T1000 (cell line): ENCODE measurements around the gene TPM1.

Experiments used
- DNase-seq: peaks from one replicate; lab custom pipeline; 2025; ENCODE audit warnings: mixed read lengths; lab: John Stamatoyannopoulos, UW

TPM1 gene

DNA sequence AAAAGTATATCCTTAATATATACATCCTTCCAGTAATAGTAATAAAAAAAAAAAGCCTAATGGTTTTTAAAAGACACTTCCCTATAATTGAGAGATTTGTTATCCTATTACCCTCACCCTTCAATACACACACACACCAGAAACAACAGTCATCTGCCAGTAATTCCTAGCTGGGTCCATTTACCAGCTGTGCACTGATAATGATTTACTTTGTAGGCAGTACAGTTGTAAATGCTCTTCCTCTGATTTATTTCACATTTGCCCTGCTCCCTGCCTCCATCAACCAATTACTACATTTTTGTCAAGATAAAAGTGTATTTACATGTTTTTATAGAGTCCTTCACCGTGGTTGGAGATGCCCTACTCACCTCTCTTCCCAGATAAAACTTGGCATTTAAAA lies 12.4 kb downstream of the TPM1 start:
- no peak for DNase-seq

DNA sequence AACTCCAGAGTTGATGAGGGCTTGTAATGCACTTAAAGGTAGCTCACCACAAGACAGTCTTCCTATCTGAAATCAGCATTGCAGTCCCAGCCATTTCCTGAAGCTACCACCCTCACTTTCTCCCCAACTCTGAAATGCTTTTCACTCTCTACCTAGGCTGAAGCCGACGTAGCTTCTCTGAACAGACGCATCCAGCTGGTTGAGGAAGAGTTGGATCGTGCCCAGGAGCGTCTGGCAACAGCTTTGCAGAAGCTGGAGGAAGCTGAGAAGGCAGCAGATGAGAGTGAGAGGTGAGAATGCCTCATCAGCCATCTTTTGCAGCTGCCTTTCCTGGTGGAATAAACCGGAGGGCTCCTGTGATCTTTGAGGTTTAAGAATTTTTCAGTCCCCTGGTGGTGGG lies 14.3 kb downstream of the TPM1 start:
- no peak for DNase-seq

DNA sequence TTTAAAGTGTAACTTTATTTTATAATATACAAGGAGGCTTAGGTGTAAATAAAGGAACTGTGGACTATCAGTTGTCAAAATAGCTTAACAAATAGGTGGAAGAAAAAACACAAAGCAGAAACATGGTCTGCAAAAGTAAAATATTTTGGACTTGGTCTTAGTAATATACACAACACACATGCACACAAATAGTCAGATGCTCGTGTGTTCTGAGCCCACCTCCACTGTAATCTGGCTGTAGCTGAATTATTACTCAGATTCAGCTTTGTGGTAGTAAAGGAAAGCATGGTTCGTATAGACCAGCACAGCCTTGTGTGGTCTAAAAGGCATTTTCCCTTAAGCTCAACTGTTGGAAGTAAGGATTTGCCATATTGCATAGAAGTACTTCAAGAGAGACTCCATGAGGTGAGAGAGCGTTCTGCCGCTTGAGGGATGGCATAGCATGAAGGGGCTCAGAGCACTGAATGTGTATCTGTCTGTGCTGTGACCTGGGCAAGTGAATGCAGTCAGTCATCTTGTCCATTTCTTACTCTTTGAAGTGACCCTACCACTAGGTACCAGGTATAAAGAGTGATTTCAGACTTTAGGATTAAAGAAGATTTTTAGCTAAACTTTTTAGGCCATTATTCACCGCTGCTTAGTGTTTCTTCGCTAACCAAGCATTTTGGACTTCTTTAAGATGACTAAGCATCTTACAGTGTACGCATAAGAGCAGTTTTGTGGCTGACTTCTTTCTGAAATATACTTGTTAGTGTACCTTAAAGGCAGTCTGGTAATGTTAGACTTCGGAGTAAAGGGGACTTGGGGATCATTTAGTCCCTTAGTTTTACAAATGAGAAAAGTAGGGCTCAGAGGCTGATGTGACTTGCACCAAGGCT lies 15.2 kb downstream of the TPM1 start:
- no peak for DNase-seq

DNA sequence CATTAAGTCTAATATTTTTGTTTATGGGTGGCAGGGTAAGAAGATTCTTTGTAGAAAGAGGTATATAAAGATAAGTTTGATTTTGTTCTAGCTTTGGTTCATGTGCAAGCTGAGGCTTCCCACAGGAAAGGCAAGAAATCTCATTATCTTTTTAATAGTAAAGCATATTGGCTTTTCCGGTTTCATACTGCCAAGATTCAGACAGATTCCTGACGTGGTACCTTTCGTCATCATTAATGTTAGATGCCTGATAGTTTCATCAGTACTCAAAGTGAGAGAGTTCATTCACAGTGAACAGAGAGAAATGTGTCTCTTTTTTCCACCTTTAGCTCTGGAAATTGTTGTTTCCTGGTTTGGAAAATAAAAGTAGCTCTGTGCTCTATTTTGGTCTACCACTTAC lies 16.5 kb downstream of the TPM1 start:
- DNase-seq: no peak

DNA sequence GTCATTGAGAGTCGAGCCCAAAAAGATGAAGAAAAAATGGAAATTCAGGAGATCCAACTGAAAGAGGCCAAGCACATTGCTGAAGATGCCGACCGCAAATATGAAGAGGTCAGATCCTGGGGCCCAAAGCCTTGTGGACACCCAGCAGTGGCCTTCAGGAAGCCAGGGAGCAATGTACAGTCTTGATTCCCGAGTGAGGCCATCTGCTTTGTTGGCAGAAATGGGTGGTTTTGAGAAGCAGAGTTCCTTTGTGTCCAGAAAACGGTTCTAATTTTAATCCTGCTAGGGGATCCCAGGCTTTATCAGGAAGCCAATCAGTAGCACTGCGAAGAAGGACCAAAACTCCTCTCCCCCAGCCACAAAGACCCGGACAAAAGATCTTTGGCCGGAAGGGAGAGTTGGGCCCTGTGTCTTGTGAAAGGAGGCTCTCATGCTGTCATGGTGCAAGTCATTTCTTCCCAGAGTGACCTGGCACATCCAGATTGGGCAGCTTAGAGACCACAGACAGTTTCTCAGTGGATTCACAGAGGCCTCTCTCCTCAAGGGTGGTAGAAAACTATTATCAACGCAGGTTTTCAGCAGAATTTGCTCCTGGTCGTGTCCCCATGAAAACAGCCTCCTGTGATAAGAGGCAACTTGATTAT lies 17.1 kb downstream of the TPM1 start:
- DNase-seq: no peak

DNA sequence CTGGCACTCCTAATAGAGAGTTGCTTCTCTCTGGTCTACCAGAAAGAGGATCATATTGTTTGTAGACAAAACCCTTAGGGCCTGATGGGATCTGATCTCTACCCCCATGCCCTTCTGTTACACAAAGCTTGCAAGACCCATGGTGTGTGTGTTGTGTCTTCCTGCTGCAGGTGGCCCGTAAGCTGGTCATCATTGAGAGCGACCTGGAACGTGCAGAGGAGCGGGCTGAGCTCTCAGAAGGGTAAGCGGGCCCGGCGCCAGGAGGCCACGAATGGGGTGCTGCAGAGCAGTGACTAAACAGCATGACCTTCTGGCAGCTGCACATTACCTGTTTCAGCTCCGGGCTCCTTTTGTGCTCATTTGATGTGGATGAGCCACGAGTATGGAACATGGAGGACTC lies 18.2 kb downstream of the TPM1 start:
- no peak for DNase-seq

DNA sequence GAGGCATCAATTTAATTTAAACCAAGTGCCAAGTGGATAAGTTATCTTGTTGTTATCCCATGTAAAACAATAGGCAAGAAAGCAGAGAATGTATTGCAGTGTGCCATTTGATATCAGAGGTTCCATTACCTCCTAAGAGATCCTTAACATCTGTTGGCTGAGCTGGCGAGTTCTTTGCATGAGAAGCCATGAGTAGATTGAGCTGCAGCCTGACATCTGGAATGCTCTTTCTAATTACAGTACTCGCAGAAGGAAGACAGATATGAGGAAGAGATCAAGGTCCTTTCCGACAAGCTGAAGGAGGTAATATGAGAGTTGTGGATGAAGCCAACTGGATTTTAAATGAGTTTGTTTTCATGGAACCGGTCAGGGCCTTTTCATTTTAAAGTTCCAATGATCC lies 19.4 kb downstream of the TPM1 start:
- DNase-seq: no peak

DNA sequence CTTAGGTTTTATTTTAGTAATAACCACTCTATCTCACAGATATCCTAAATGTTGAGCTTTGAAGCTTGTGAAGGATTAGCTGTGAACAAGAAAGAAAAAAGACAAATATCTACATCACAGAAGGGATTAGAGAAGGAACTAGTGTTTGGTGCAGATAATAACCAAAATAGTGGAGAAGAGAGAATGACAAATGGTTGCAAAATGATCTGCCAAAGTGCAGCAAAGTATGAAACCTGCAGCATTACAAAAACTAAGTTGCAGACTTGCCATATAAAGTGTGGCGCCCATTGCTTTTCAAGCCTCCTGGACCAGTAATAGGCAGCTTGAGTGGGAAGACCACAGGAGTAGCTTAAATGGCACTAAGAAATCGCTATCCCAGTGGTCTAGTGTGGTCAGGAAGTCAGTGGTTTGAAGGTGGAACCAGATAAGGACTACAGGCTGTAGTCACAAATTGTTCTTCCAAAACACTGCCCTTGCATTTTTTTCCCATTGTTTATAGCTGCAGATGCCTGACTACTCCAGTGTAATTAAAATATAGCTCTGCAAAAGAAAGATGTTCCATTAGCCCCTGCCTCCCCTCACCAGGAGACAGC lies 20.7 kb downstream of the TPM1 start:
- DNase-seq: no peak

DNA sequence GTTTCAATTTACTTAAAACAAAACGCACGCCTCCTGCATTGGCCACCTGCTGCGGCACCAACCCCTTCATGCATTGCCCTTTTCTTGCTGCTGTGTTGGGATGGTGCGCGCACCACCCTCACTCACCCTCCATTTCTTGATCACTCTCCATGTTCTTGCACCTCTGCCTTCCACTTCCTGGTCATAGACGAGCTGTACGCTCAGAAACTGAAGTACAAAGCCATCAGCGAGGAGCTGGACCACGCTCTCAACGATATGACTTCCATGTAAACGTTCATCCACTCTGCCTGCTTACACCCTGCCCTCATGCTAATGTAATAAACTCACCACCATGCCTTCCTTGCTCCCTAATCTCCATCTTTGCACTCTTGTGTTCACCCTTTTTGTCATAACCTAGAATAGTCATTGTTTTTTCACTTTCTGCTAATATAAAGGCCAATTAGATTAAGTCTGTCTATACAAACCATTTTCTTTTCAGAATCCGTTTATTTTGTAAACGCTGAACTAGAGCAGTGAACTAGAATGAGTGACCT lies 21.4 kb downstream of the TPM1 start:
- no peak for DNase-seq

DNA sequence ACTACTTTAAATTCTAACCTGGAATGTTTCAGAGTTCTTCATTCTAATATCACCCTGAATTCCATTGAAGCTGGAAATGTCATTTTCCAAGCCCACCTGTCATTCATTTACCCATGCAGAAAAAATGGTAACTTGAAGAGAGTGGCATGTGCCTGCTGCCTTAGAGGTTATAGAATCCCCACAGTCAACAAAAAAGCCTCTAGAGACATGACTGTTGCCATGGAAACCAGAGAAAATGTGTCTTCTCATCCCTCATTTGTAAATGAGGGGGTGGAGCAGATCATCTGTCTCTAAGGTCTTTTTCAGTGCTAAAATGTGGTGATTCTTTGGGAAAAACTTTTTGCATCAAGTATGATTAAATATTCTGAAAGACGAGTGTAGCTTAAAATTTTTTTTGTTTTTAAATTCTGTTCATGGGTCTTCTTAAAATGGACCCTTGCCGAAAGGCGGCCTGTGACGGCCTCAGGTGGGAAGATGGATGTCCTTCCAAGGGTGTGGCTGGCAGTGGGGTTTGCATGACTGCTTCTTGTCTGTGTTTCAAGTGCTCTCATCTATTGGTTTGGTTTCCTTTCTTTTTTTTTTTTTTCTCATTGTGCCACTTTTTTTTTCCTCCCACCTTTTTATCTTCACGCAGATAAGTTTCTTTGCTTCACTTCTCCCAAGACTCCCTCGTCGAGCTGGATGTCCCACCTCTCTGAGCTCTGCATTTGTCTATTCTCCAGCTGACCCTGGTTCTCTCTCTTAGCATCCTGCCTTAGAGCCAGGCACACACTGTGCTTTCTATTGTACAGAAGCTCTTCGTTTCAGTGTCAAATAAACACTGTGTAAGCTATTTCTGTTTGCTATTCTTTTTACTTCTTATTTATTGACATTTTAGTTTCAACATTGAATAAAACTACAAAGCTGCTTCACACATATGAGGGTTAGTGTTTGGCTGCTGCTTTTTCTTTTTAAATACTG lies 23.0 kb downstream of the TPM1 start:
- no peak for DNase-seq

DNA sequence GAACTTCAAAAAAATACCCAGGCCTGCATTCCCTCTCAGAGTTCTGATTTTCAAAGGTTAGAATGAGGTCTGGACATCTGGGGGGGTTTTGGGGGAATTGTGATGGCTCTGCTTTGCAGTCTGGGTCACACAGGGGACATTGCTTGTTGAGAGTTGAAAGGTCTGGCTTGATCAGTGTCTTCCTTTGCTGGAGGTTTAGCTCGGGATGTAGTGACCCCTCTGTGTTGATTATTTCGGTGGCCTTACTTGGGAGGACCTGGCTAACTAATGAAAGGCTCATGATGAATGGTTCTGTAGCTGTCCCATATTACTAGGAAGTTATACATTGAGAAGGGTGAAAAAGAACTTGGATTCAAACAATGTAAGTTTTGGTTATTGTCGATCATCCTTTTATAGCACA lies 23.7 kb downstream of the TPM1 start:
- no peak for DNase-seq

DNA sequence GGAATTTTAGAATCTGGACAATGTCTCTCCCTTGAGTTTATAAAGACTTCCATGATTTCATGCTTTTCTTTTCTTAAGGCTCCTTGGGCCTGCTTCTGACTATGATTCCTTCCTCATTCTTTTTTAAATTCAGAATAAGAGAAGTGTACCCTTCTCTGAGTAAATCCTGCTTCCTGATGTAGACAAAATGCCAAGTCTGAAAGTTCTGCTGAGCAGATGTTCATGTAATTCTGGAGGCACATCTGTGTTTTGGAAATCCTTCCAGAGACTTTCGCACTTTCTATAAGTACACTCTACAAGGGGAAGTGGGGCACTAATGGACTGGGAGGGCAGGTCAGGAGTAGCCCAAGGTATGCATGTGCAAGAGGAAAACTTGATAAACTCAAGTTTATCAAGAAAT lies 24.8 kb downstream of the TPM1 start:
- no peak for DNase-seq

DNA sequence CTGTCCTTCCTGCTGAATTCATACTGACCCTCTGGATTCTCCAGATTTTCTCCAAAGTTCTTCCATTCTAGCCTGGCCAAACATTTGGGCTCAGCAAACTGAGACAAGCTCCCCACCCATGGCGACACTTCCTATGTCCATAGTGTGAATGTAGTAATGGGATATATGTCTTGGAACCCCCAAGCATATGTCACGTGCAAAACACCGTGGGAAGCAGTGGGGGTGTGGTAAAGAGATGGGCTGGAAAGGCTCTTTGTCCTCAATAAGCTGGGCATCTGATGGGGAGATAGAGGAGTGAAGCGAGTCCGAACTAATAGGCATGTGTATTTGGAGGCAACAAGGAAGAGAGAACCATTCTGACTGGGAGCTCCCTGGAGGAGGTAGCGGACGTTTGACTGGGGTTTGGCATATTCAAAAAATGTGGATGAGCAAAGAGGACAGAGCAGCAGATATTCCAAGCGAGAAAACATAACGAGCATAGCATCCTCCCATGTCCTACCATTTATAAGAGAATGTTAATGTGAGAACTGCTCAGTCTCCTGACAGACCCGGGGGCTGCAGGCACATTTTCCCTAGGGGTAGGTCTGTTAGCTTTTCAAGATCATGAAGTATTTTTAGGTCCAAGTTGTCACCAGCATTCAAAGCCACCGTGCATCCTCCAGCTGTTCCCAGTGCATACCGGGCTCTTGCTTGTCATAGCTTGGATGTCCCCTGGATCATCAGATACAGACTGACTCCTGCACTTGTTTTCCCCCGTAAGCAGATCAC lies 25.6 kb downstream of the TPM1 start:
- no peak for DNase-seq

DNA sequence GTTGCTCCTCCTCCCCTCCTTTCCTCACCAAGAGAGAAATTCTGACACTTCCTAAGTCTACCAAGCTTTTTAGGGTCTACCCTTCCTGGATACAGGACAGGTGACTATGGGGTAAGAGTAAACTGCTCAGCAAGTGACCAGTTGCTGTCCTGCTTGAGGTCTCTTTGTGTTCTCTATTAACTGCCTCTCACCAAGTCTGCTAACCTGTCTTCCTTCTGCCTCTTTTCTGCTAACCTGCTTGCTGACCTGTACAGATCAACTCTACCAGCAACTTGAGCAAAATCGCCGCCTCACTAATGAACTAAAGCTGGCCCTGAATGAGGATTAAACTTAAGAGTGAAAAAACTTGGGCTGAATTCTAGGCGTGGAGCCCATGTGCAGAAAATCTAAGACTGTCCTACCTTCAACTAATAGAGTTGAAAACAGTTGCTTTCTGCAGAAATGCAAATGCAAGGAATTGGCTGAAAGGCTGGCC lies 27.1 kb downstream of the TPM1 start:
- DNase-seq: no peak

DNA sequence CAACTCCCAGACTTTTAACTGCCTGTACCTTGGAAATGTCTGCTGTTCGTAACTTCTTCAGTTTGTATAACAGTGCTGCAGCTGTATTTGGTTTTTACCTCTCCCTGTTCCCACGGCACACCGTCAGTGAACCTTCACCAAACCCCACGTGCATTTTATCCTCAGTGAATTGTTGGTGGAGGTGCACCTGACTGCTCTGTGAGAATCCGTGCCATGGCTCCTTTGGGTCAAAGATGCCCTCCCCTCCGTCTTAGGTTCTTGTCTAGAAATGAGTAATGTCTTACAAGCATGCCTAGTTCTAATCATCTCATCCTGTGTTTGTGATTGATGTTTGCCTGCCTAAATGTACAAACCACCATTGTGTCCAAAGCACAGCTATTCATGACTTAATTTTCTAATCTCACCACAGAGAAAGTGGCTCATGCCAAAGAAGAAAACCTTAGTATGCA lies 28.2 kb downstream of the TPM1 start:
- no peak for DNase-seq

DNA sequence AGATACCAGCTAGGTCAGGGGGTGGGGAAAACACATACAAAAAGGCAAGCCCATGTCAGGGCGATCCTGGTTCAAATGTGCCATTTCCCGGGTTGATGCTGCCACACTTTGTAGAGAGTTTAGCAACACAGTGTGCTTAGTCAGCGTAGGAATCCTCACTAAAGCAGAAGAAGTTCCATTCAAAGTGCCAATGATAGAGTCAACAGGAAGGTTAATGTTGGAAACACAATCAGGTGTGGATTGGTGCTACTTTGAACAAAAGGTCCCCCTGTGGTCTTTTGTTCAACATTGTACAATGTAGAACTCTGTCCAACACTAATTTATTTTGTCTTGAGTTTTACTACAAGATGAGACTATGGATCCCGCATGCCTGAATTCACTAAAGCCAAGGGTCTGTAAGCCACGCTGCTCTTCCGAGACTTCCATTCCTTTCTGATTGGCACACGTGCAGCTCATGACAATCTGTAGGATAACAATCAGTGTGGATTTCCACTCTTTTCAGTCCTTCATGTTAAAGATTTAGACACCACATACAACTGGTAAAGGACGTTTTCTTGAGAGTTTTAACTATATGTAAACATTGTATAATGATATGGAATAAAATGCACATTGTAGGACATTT lies 28.9 kb downstream of the TPM1 start:
- DNase-seq: no peak

DNA sequence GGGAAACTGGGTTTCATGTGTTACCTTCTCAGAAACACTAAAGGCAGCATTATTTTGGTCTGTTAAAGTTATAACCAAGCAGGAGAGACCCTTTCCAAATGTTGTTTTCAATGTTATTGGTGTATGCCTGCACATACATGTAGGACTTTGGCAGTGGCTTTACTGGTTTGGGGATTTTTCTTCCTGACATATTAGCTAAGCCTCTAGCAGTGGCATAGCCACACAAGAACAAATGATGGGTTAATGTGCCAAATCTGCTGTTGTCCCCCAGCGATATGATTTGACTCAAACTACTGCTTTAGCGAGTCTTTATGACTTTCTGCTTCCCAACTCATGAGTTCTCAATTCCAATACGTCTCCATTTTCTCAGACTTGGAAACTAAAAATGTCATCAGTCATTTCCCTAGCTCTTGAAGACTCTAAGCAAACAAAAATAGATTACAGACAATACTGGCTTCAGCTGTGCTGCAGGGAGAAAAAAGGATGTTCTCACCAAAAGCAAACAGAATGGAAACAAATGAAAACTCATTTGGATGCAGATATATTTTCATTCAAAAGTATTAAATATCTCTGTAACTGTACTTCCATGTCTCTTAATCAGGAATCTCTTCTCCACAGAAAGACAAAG lies 29.6 kb downstream of the TPM1 start:
- no peak for DNase-seq

DNA sequence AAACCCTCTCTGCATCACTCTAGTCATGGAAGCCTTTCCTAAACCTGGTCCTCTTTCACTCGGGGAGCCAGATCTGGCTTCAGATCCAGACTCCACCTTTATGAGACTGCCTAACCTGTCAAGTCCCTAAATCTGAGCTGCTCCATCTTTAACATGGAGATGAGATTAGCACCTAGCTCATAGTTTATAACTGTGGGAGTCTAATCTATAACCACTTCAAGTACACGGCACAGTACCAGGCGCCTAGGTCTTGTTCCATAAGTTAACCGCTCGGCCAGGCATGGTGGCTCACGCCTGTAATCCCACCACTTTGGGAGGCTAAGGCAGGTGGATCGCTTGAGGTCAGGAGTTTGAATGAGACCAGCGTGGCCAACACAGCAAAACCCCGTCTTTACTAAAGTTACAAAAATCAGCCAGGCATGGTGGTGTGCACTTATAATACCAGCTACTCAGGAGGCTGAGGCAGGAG lies 30.3 kb downstream of the TPM1 start:
- DNase-seq: no peak

DNA sequence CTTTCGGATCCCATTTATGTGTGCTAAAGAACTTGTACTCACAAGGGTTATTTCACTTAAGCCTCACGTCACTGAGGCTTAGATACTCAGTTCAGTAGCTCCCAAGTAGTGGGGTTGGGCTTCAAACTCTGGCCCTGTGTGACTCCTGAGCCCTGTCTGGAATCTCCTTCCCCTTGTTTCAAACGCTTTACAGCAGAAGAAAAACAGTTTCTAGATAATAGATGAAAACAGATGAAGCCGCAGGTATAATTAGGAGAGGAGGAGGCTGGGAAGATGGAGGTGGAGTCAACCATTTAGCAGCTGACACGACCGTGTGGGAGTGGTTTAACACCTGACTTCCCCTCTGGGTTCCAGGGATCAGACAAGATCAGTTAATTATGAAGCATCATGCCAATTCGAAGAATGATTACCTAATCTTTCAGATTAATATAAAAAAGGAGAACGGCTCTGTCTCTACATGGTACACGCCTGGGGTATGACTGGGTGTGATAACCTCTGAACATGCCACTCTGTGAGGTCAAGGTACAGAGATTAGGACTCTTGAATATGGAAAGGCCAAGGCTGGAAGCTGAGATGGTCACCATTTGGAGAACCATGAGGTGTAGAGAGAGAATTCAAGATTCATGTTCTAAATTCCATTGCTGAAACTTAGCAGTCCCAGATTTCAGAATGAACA lies 31.1 kb downstream of the TPM1 start:
- DNase-seq: no peak
